COR-L47 (cell line): ENCODE results near the gene DLGAP4.
"Not testable (repeated sequence)": the region's sequence is repeated elsewhere in the genome, so short reads cannot be mapped to it uniquely, and the experiment has no call there.

Source experiments
- DNase-seq: peaks from one replicate; lab custom pipeline; 2025; lab: John Stamatoyannopoulos, UW

The DLGAP4 gene

DNA sequence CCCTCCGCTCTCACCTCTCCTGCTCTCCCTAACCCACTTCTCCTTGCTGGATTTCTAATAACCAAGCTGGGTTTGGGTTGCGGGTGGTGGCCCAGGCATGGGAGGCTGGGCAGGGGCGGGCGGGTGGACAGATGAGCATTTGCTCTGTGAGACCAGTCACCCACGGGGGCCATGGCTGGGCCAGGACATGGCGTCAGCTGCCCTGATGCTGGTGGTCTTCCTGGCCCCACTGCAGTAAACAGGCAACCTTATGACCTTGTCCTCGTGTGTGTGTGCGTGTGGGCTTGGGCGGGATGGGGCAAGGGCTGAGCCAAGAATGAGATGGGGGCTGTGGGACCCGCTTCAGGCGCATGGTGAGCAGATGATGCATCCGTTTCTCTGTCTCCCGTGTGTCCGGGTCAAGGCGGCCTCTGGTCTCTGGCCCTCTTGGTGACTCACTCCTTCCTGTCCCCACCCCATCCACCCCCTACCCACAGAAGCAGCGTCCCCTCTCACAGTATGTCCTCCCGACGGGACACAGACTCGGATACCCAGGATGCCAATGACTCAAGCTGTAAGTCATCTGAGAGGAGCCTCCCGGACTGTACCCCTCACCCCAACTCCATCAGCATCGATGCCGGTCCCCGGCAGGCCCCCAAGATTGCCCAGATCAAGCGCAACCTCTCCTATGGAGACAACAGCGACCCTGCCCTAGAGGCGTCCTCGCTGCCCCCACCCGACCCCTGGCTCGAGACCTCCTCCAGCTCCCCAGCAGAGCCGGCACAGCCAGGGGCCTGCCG, 193.8 kb downstream of the DLGAP4 start:
- DNase-seq: no peak

DNA sequence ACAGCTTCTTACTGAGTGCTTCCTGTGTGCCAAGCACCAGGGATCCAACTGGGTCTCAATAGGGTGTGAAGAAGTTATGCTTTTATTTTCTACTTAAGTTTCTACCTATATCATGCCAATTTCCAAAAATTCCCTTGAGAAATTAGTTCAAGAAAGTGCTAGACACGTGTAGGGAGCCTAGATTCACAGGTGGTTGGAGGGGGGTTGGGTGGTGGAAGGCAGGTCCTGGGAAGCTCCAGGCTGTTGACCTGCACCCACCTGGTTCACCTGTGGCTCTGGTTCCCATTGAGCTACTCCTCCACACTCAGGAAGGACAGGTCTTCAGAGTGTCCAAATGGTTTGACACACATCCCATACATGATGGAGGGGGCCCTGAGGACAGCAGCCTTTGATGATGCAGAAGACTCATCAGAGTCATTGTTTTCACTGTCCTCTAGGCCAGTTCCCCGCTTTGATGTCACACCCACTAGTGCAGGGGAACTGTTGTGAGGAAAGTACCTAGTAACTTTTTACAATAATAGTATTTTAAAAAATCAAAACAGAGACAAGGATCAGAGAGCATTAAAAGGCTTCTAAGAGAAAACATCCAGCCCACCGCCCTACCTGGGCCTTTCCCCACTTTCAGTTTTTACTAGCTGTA, 195.3 kb downstream of the DLGAP4 start:
- no peak for DNase-seq

DNA sequence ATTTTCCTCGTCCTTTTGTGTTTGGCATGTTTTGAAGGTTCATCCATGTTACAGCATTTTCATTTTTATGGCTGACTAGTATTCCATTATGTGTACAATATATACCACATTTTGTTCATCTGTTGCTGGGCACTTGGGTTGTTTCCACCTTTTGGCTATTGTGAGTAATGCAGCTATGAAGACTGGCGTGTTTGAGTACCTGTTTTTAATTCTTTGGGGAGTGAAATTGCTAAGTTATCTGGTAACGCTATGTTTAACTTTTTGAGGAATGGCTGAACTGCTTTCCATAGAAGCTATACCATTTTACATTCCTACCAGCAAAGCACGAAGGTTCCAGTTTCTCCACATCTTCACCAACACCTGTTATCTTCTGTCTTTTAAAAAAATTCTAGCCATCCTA, 198.2 kb downstream of the DLGAP4 start:
- no peak for DNase-seq

DNA sequence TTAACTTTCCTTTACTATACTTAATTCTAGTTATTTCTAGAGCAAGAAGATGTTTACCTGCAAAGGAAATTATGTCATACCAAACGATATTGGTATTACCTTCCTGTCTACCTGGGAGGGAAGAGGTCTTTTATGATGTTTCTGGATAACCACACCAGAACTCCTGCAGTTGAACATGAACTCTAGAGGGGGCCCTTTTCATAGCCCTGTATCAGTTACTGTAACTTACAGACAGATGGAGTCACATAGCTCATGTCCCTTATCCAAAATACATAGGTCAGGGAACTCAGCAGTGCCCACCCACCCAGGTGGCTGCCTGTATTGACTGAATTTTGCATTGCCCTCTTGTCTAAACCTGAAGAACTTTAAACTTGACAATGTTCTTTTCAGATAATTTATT, 200.1 kb downstream of the DLGAP4 start:
- DNase-seq: no peak

DNA sequence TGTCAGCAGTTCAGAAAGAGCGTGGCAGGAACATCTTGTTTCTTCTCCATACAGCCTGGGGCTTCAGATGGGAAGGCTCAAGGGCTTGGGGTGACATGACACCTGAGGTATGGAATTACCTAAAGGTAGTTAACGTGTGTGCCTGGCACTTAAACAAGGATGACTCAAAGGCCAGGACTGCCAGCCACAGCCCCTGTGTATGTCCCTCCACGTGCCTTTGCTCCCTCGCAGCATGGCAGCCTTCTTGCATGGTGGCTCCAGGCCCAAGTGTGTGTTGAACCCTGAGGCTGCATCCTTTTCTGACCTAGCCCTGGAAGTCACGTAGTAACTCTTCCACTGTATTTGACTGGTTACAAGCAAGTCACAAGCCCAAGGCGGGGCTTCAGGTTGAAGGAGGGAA, 201.6 kb downstream of the DLGAP4 start:
- DNase-seq: no peak

DNA sequence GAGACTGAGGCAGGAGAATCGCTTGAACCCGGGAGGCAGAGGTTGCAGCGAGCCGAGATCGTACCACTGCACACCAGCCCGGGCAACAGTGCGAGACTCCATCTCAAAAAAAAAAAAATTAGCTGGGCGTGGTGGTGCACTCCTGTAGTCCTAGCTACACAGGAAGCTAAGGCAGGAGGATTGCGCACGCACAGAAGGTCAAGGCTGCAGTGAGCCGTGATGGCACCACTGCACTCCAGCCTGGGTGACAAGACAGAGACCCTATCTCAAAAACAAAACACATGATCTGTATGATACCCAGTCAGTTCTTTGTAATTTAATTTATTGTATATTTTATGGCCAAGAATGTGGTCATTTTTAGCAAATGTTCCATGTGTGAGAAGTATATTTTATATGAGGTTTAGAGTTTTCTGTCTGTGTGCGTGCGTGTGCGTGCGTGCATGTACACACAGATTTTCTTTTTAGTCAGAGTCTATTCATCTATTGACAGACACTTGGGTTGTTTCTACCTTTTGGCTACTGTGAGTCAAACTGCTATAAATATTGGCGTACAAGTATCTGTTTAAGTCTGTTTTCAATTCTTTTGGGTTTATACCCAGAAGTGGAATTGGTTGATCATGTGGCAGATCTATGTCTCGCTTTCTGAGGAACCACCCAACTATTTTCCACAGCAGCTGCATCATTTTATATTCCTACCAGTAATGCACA, 213.0 kb downstream of the DLGAP4 start:
- DNase-seq: no peak

DNA sequence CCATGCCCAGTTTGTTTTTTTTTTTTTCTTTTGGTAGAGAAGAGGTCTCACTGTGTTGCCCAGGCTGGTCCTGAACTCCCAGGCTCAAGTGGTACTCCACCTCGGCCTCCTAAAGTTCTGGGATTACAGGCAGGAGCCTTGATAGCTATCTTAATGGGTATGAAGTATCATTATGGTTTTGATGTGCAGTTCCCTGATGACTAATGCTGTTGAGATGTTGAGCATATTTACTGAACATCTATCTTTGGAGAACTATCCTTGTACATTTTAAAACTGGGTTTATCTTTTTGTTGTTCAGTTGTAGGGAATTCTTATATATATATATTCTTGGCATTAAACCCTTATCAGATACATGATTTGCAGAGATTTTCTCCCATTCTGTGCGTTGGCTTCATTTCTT, 213.8 kb downstream of the DLGAP4 start:
- DNase-seq: no peak

DNA sequence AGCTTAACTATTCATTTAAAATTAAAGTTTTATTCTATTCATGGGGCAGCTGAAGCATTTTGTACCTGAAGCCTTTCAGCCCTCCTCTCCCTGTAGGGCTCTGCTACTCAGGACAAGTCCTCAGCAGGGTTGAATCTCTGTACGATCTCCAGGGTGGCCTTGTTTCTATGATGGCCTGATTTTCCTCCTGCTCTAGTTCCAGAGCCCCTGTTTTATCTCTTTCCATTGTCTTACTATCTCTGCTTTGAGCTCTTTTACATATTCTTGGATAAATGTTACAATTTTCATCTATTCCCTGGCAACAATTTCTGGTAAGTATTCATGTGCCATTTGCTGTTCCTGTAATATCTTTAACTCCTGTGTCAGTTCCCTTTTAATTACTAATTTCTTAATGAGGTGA, 215.4 kb downstream of the DLGAP4 start:
- no peak for DNase-seq

DNA sequence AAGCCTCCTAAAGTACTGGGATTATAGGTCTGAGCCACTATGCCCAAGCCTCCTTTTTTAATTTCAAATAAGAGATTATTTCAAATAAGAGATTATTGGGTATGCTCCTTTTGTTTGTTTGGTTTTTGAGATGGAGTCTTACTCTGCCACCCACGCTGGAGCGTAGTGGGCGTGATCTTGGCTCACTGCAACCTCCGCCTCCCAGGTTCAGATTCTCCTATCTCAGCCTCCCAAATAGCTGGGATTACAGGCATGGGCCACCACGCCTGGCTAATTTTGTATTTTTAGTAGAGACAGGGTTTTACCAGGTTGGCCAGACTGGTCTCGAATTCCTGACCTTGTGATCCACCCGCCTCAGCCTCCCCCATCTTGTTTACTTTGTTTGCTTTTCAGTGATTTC, 216.3 kb downstream of the DLGAP4 start:
- not testable (repeated sequence) for DNase-seq

DNA sequence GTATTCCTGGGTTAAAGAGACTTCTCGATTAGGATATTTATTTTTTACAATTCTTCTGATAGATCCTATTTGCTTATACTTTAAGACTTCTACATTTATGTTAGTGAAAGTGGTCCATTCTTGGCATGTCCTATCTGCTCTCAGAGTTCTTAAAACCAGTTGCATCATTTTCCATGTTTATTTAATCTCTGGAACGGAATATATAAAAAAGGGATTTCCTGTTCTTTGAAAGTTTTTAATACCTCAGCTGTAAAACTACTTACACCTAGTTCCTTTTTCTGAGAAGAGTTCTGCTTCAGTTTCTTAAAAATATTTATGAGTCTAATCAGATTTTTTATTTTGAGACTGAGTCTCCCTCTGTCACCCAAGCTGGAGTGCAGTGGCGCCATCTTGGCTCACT, 217.2 kb downstream of the DLGAP4 start:
- no peak for DNase-seq

DNA sequence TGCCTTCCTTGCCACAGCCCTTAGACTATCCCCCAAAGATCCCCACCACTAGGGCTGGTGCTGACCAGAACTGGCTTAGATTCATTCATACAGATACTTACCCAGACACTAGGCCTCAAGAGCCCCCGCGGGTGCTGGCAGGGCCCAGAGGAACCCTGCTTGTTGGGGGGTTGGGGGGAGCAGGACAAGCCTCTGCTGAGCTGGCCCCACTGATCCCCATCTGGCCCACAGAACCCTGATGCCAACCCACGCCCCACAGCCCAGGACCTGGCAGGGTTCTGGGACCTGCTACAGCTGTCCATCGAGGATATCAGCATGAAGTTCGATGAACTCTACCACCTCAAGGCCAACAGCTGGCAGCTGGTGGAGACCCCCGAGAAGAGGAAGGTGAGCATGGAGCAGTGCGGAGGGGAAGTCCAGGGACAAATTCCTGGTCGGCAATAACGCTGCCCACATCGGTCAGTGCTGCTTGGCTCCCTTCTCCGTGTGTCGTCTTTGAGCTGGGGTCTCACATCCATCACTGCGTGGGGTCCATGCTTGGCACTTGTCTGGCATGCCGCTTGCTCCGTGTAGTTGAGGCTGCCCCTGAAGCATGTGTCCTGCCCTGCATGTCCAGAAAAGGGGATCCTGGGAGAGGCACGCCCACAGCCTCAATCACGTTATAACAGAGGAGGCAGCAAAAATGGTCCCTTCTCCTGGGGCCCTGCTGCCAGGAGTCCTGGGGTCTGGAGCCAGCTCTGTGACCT, 219.7 kb downstream of the DLGAP4 start:
- no peak for DNase-seq

DNA sequence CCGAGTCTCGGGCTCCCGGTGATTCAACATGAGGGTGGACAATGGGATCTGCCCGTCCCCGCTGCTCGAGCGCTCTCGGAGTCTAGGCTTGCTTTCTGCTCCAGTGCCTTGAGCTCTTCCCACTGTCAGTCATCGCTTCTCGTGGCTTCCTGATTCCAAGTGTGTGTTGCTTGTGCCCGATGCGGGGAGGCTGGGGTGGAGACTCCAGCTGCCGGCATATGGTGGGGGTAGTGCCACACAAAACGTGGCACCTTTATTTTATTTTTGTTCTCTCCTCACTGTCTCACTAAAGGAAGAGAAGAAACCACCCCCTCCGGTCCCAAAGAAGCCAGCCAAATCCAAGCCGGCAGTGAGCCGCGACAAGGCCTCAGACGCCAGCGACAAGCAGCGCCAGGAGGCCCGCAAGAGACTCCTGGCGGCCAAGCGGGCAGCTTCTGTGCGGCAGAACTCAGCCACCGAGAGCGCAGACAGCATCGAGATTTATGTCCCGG, 220.4 kb downstream of the DLGAP4 start:
- DNase-seq: no peak

DNA sequence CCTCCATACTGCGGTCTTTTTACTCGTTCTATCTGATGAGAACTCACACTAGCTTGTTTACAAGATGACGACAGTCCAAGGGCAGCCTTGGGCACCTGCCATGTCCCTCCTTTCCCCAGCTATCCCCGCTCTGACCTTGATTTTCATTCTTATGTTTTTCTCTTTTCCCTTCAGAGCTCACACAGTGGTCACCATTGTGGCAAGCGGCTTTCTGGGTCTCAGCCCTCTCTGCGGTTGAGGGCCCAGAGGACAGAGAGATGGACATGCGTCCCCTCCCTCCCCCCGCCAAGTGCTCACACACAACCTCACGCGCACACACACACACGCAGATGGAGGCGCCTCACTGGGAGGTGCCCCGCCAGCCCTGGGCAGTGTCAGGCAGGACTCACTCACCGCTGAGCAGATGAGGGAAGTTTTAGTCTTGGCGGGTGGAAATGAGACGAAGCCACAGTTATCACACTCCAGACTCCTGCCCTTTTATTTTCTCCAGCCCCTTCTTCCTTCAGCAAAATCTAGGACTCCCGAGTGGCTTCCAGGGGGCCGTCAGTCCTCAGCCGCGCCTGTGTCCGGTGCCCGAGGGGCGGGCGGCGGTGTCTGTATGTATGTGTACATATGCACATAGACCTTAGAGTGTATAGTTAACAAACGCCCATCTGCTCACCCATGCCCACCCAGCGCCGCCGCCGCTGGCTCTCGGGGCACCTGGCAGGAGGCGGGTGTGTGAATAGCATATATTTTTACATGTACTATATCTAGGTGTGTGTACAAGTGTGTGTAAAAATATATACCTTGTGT, 221.4 kb downstream of the DLGAP4 start:
- DNase-seq: no peak

DNA sequence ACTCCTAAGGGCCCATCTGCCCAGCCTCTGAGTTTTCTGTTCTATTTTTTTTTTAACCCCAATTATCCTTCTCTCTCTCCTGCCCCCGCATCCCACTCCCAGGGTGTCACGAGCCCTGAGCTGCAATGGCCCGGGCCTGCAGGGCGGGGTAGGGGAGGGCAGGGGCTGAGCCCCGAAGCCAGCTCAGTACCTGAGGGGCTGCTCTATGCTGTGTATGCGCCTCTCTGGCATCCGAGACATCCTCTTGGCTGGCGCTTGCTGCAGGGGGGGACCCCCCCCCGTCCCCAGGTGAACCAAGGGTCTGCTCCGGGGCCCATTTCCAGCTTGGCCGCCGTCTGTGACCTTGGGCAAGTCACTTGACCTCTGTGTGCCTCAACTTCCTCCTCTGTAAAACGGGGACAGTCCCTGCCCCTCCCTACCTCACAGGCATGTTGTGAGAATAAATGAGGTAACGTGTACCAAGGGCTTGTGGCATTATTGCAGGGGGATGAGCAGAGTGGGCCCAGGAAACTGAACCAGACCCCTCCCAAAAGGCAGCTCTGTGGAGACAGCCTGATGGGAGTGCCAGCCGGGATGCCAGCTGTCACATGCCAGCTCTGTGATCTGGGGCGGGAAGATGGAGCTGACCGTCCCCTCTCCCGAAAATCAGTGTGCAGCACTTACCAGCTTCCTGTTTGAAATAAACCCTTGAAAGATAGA, 222.2 kb downstream of the DLGAP4 start:
- DNase-seq: no peak

DNA sequence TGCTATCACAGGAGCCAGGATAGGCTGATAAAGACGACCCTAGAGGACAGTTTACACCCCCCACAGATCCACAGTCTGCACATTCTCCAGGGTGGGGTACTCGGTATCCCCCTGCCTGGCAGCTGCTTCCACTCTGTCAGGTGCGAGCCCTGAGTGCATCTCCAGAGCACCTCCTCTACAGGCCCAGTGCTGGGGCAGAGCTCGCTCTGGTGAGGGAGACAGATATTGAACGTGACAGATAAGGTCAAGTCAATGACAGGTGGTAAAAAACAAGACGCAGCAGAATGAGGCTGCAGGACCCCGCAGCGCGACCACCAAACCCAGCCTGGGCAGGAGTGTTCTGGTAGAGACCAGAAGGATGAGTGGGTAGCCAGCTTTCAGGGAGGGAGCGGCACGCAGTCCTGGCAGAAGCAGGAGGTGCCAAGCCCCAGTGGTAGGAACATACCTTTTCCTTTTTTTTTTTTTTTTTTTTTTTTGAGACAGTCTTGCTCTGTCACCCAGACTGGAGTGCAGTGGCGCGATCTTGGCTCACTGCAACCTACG, 222.8 kb downstream of the DLGAP4 start:
- DNase-seq: no peak

DNA sequence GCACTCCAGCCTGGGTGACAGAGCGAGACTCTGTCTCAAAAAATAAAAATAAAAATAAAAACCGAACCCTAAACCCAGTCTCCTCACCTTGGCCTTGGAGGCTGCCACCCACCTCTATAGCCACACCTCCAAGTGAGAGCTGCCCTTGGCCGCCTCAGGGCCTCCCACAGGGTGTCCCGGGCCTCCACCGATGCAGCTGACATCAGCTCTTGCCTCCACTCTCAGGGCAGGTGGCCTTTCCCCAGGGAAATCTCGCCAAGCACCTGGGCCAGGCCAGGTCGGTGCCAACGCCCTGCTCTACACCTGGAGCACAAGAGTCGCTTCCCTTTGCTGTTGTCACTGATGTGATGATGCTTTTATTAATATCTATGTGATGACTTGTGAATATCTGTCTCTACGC, 226.2 kb downstream of the DLGAP4 start:
- DNase-seq: no peak

DNA sequence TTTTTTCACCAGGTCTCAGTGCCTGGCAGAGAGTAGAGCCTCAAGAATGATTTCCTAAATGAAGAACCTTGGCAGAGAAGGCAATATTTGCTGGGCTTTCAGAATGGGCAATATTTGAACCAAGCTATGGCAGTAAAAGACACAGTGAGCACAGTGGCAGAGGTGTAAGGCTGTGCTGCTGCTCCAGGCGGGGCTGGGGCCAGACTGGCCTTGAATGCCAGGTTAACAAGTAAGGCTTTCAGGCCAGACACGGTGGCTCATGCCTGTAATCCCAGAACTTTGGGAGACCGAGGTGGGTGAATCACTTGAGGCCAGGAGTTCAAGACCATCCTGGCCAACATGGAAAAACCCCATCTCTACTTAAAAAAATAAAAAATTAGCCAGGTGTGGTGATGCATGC, 226.7 kb downstream of the DLGAP4 start:
- DNase-seq: no peak

DNA sequence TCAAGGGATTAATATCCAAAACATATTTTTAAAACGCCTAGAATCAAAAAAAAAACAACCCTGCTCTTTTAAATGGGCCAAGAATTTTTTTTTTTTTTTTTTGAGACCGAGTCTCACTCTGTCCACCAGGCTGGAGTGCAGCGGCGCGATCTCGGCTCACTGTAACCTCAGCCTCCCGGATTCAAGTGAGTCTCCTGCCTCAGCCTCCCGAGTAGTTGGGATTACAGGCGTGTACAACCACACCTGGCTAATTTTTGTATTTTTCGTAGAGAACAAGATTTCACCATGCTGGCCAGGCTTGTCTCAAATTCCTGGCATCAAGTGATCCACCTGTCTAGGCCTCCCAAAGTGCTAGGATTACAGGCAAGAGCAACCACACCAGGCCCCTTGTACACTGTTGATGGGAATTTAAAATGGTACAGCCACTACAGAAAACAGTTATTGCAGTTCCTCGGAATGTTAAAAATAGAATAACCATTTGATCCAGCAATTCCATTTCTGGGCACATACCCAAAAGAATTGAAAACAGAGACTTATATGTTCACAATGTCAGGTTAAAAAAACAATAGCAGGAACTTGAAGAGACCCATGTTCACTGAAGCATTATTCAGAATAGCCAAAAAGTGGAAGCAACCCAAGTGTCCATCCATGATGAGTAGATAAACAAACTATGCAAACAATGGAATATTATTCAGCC, 232.0 kb downstream of the DLGAP4 start:
- no peak for DNase-seq

DNA sequence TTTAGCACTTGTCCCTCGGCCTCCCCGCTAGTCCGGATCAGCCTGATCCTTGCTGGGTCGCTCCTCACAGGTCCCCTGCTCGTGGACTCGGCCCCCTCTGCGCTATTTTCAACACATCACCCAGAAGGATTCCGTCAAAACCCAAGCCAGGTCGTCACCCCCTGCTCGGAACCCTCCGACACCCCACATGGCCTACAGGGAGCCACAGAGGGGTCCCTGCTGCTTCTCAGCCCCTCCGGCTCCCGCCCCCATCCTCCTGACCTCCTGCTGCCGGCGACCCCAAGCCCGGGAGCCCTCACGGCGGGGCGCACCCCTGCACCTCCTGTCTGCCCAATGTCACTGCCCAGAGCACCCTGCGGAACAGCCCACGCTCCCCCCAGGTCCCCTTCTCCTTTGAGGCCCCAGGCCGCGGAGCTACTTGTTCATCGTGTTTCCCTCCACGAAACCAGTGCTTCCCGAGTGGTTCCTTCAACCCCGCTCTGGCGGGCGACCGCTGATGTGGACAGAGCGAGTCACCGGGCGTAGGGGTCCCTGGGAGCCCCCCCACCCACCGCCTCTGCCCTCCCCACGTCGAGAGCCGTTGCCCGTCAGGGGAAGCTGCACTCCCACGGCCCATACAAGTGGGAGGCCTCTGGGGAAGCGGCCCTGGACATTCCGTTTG, 234.5 kb downstream of the DLGAP4 start:
- no peak for DNase-seq
